GM12873 (cell line): ENCODE data around the gene STIM1.

Source experiments
- CTCF ChIP-seq: IDR thresholded peaks from 2 replicates; pipeline ENCODE4 v1.5.1; 2012; ENCODE audit warnings: low read depth, mild to moderate bottlenecking, moderate library complexity, low read length, control low read depth; ENCODE audit not compliant: insufficient read depth; ENCODE audit errors: missing control alignments

Gene STIM1

GRCh38 chr11:3967695-3968094, 112.2 kb downstream of the STIM1 start:
- TF ChIP-seq CTCF: no peak

GRCh38 chr11:3969200-3969599, 113.7 kb downstream of the STIM1 start:
- no peak for TF ChIP-seq CTCF

- no peak for TF ChIP-seq CTCF
Observed at GRCh38 chr11:3969613-3970012, 114.1 kb downstream of the STIM1 start.

GRCh38 chr11:3970108-3970507, 114.6 kb downstream of the STIM1 start:
- TF ChIP-seq CTCF: no peak

GRCh38 chr11:3971756-3972404, 116.4 kb downstream of the STIM1 start:
- peak; percentile 13 for TF ChIP-seq CTCF

- TF ChIP-seq CTCF: no peak
Observed at GRCh38 chr11:3972431-3972830, 117.0 kb downstream of the STIM1 start.

- TF ChIP-seq CTCF: no peak
Observed at GRCh38 chr11:3977078-3977477, 121.6 kb downstream of the STIM1 start.
